ENCODE measurements around the gene MKI67. TPM values are rescaled to one million over a fixed set of nuclear protein-coding genes. Genes with fewer than 3 reads are reported as not detected.
A peak's percentile ranks its signal among the peaks of the same experiment; 100 is the strongest.

MKI67 gene
- total and polyA plus RNA-seq, 2 donors from 2014 or later = 0.04 to 2.4 TPM

GRCh38 chr10:128065881-128066534 is 60.2 kb downstream of the MKI67 start:
- intact Hi-C loops (cut with DNase I) = no loop called here
- Histone ChIP-seq H3K4me3 (ENCODE audit: low read length in 3 of 3) (no peak overlapping the region), H3K36me3 (ENCODE audit: control insufficient read depth in 2 of 3, insufficient read depth in 3 of 3, low read length in 3 of 3) (peaks cover 4 to 18% (median 6%) of the 10 kb centered on the region in 3 donors), H3K4me1 (ENCODE audit: control insufficient read depth in 2 of 3, insufficient read depth in 2 of 3, low read depth in 1 of 3, low read length in 3 of 3) (peaks cover 0 to 3% (median 0%) of the 10 kb centered on the region in 3 donors), H3K27me3 (ENCODE audit: control insufficient read depth, insufficient read depth, low read length) (no peaks in the 10 kb centered on the region), H3K27ac (ENCODE audit: low read depth in 2 of 2, low read length in 2 of 2) (no peak overlapping the region), H3K9ac (ENCODE audit: low read length in 3 of 3) (no peak overlapping the region), H3K9me3 (ENCODE audit: control insufficient read depth in 2 of 3, insufficient read depth in 1 of 3, low read length in 3 of 3) (no peaks in the 10 kb centered on the region)
- TF ChIP-seq CTCF (IDR thresholded peaks at IDR 0.05; ENCODE audit: borderline replicate concordance, extremely low read depth, insufficient read depth) = no peak
- DNase-seq (peak in 1 of 5 donors; percentile 35), FAIRE-seq (no peak)

- intact Hi-C loops (cut with DNase I) = no loop called here
- peaks cover 0 to 3% (median 0%) of the 10 kb centered on the region in 3 donors for H3K4me1 ChIP-seq (ENCODE audit: control insufficient read depth in 2 of 3, insufficient read depth in 2 of 3, low read depth in 1 of 3, low read length in 3 of 3)
- H3K9me3 ChIP-seq (ENCODE audit: control insufficient read depth in 2 of 3, insufficient read depth in 1 of 3, low read length in 3 of 3) = no peaks in the 10 kb centered on the region
- no peak overlapping the region for H3K9ac ChIP-seq (ENCODE audit: low read length in 3 of 3)
- no peaks in the 10 kb centered on the region for H3K27me3 ChIP-seq (ENCODE audit: control insufficient read depth, insufficient read depth, low read length)
- DNase-seq (peak in 1 of 5 donors; percentile 76), FAIRE-seq (no peak)
- H3K4me3 ChIP-seq (ENCODE audit: low read length in 3 of 3) = no peak overlapping the region
- no peak for TF ChIP-seq CTCF (IDR thresholded peaks at IDR 0.05; ENCODE audit: borderline replicate concordance, extremely low read depth, insufficient read depth)
- H3K27ac ChIP-seq (ENCODE audit: low read depth in 2 of 2, low read length in 2 of 2) = no peak overlapping the region
- peaks cover 4 to 14% (median 6%) of the 10 kb centered on the region in 3 donors for H3K36me3 ChIP-seq (ENCODE audit: control insufficient read depth in 2 of 3, insufficient read depth in 3 of 3, low read length in 3 of 3)
Observed at GRCh38 chr10:128064970-128065580, 61.1 kb downstream of the MKI67 start.

- Histone ChIP-seq H3K9me3 (ENCODE audit: control insufficient read depth in 2 of 3, insufficient read depth in 1 of 3, low read length in 3 of 3) (no peaks in the 10 kb centered on the region), H3K4me1 (ENCODE audit: control insufficient read depth in 2 of 3, insufficient read depth in 2 of 3, low read depth in 1 of 3, low read length in 3 of 3) (peaks cover 0 to 2% (median 0%) of the 10 kb centered on the region in 3 donors), H3K9ac (ENCODE audit: low read length in 3 of 3) (no peak overlapping the region), H3K36me3 (ENCODE audit: control insufficient read depth in 2 of 3, insufficient read depth in 3 of 3, low read length in 3 of 3) (peaks cover 6 to 14% (median 7%) of the 10 kb centered on the region in 3 donors), H3K27ac (ENCODE audit: low read depth in 2 of 2, low read length in 2 of 2) (peak overlapping the region in 1 of 2 donors; percentile 44), H3K27me3 (ENCODE audit: control insufficient read depth, insufficient read depth, low read length) (no peaks in the 10 kb centered on the region), H3K4me3 (ENCODE audit: low read length in 3 of 3) (no peak overlapping the region)
- no peak for TF ChIP-seq CTCF (IDR thresholded peaks at IDR 0.05; ENCODE audit: borderline replicate concordance, extremely low read depth, insufficient read depth)
- intact Hi-C loops (cut with DNase I) = no loop called here
- DNase-seq = peak in 1 of 5 donors; percentile 60
- no peak for FAIRE-seq
Observed at GRCh38 chr10:128064108-128064969, 61.9 kb downstream of the MKI67 start.
